SK-N-MC (cell line): ENCODE results near the gene PDLIM7.

Experiments used
- EZH2 ChIP-seq: fragments of 200-600 bp; sonication (generic); IDR thresholded peaks from one replicate; pipeline ENCODE4 v1.6.1; 2017; ENCODE audit warnings: antibody characterized with exemption
- FOXP2 ChIP-seq: optimal IDR thresholded peaks from 2 replicates; pipeline ENCODE3; 2011; ENCODE audit warnings: mild to moderate bottlenecking, moderate library complexity; ENCODE audit not compliant: insufficient read depth; ENCODE audit errors: extremely low read length, control extremely low read depth

- TF ChIP-seq EZH2 (no peak), FOXP2 (no peak)
These were observed 13.2 kb downstream of the PDLIM7 start for GRCh38 chr5:177483994-177484901.
